Measurements from ENCODE around the gene FZD4. TPM values are rescaled to one million over a fixed set of nuclear protein-coding genes. Genes with fewer than 3 reads are reported as not detected.

The FZD4 gene
- 1.1 to 1.5 TPM (median 1.3 TPM) in 5 replicates for total RNA-seq (2022; extraction: Qiagen RNA extraction)

DNA sequence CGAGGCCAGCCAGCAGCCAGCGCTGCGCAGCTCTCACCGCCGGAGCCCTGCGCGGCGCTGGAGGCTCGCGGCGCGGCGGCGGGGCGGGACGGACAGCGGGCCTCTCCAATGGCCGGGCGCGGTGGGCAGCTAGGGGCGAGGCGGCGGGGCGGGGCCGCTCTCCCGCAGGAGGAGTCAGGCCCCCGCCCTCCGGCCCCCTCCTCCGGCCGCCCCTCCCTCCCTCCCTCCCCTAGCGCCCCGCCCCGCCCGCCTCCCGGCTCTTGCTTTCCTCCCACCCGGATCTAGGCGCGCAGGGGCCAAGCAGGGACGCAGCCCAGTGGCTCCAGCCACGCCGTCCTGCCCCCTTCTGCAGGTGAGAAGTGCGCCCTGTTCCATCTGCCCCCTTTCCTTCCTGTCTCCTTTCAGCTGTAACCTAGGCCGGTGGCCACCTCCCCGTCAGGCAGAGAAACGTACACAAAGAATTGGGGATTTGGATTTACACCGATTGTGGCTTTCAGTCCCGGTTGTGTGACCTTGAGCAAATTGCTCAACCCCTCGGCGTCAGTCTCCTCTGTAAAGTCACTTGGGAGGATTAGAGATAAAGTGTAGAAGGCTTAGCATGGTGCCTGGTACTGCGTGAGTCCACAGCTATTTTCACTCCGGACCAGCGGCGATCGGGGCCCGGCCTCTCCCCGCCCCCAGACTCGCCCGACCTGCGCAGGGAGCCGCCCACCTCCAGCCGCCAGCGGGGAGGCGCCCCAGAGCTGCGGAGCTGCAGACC lies at the start of gene FZD4:
Gene FZD4, minus strand, starts transcription at position 35 of the 760 bp plus-strand sequence. CDS start 310 bp downstream, outside the sequence.

Other genes with a start within 250 kb of the FZD4 start
- 385 to 449 TPM (median 425 TPM) in 5 replicates for gene PRSS23, start 154.9 kb downstream of the FZD4 start, total RNA-seq (2022; extraction: Qiagen RNA extraction)
- 8.1 to 12.4 TPM (median 9.5 TPM) in 5 replicates for gene TMEM135, start 82.5 kb upstream of the FZD4 start, total RNA-seq (2022; extraction: Qiagen RNA extraction)

All from A549 treated with AZD2906 at 1 μM for 4 hours (cell line).